CD4-positive, alpha-beta T cell treated with Interleukin-12 subunit alpha and Interleukin-12 subunit beta, for 1 hour (primary cell): ENCODE measurements around the gene ACTN1.

Source experiments
- DNase-seq: peaks from one replicate; pipeline ENCODE4 v3.0.0-alpha.2; 2020

The ACTN1 gene

GRCh38 chr14:68932231-68932630 is 46.9 kb downstream of the ACTN1 start:
- no peak for DNase-seq

DNA sequence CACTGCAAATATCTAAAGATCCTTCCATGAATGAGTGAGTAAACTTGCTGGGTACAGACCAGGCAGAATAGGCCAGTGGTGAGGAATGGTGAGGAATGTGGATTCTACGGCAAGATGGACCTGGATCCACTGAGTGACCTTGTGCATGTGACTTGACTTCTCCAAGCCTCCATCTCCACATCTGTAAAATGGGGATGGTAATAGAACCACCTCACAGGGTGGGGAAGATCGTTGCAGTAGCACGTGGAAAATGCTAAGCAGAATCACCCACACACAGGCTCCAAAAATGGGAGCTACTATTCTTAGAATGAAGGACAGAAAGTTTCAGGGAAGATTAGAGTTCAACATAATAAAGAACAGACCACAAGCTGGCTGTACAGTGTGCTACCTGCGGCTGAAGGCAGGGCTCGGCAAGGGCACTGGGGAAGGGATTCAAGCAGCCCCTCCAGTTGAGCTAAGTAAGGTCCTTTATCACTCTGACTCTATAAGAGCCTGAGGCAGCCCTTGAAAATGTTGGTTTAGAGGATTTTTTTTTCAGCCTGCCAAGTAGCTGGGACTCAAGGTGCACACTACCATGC is 47.5 kb downstream of the ACTN1 start:
- no peak for DNase-seq

- no peak for DNase-seq
Observed at GRCh38 chr14:68931063-68931462, 48.0 kb downstream of the ACTN1 start.

- DNase-seq = no peak
Observed at GRCh38 chr14:68929623-68930307, 49.3 kb downstream of the ACTN1 start.

DNA sequence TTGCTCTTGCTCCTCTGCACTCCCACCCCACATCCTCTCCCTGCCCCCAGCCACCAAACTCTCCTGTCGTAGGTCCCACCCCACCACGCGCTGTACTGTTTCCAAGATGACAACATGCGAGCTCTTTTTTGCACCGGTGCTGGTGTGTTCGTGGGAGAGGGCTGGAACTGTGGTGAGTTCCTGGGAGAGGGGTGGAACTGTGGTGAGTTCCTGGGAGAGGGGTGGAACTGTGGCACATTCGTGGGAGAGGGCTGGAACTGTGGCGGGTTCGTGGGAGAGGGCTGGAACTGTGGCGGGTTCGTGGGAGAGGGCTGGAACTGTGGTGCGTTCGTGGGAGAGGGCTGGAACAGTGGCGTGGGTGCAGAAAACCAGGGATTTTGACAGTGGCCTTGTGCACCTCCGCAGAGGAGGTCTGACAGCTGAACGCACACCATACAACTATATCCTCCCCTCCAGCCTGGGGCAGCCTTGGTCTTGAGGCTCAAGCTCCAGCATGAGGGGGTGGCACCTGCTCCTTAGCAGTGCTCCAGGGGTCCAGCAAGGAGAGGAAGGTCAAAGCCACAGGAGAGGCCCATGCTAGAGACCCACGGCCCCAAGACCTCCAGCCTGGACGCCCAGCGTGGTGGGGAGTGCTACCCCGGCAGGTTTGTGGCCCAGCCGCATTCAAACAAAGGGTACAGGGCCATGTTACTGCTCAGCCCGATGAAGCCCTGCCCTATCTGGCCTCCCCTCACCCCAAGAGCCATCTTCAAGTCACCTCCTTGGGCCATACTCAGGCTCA is 50.1 kb downstream of the ACTN1 start:
- no peak for DNase-seq

DNA sequence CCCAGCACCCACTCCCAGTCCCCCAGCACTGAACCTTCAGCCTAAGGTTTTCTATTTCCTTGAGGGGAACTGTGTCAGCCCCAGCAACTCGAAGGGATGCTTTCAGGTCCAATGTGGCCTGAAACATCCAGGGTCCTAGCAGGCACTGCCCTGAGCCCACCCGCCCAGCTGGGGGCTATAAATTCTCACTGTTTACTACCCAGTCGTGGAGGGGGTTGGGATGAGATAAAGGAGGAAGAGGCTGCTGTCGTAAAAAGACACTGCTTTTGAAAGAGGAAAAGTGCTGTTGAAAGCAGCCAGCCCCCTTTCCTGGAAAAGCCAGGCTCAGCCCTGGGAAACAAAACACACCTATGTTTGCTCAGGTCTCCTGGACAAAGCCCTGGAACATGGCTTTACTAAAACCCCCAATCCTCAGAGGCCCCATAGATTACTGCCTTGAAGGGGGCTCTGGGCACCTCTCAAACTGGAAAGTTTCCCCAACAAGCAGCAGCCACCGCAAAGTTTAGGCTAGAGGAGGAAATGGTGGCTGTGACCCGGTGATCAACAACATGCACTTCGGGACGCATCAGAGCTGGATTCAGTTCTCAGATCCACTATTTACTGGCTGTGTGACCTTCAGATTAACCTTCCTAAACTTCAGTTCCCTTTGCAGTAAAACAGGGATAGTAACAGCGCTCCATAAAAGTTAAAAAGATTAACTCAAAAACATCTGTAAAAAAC is 51.0 kb downstream of the ACTN1 start:
- no peak for DNase-seq

GRCh38 chr14:68927089-68927488 is 52.0 kb downstream of the ACTN1 start:
- DNase-seq = no peak

- DNase-seq = no peak
Observed at GRCh38 chr14:68926236-68926635, 52.9 kb downstream of the ACTN1 start.

- no peak for DNase-seq
Observed at GRCh38 chr14:68925373-68925772, 53.7 kb downstream of the ACTN1 start.

- no peak for DNase-seq
Observed at GRCh38 chr14:68924186-68925158, 54.6 kb downstream of the ACTN1 start.

DNA sequence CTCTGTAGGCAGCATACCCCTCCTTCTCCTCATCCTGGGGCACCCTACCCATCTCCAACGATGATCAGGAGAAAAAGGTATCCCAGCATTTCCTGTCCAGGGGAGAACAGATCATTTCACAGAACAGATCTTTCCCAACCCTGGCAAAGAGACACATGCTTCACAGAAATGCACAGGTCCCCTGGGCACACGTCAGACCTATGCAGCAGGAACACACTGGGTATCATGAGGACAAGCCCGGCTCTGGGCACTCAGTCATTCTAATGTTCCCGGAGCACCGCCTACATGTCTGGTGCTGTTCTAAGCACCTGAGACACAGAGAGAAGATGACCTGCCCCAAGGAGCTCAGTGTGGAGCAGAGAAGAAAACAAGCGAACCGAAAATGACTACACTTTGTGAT is 56.2 kb downstream of the ACTN1 start:
- DNase-seq = no peak

DNA sequence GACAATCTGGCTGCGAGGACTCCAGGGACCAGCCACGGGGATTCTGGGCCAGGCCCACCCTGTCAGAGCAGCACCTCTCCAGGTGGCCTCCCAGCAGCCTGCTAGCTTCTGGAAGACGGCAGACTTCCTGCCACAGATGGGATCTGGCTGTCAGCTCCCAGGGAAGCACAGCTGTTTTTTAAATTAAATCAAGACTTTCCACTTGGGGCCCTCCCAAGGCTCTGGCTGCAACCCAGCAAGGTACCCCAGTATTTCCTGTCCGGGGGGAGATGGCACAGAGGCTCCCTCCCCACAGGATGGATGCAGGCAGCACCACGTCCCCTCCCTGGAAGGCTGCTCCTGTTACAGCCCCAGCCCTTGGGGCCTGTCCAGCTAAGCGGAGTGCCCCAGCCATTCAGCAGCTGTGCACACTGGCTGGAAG is 56.9 kb downstream of the ACTN1 start:
- no peak for DNase-seq

DNA sequence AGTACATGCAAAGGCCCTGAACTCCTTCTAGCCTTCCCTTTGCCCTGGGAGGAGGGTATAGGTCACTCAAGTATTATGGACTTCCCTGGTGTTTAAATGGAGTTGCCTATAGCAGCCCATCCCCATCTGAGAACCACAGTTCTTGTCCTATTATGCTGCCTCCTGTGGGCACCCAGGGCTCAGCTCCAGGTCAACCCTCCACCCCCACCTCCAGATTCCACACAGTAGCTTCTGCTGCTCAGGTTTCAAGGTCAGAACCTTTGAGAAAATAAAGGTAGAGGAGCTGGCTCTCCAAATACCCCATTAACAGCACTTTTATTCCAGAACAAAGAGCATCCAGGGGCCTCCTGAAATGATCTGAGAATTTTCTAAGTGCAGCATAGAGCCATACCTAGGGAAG is 57.4 kb downstream of the ACTN1 start:
- no peak for DNase-seq

GRCh38 chr14:68921049-68921448 is 58.1 kb downstream of the ACTN1 start:
- no peak for DNase-seq

GRCh38 chr14:68919129-68919927 is 59.8 kb downstream of the ACTN1 start:
- no peak for DNase-seq

- DNase-seq = no peak
Observed at GRCh38 chr14:68918612-68919011, 60.5 kb downstream of the ACTN1 start.

GRCh38 chr14:68916358-68916941 is 62.7 kb downstream of the ACTN1 start:
- DNase-seq = no peak

DNA sequence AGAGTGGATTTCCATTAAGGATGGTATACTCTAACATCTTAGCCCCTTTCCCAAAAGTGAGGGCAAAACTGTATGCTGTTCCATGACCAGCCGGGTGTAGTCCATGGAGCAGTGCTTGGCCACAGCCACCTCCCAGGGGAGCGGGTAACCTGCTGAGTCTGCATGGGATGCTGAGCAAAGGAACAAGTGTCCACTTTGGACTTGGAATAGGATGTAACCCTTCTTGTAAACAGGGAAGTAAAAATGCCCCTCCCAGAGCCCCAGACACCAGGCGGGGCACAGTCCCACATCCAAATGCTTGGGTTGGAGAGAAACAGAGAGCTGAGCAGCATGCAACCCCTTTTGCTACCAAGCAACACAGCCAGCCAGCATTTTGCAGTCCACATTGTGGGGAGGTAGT is 65.6 kb downstream of the ACTN1 start:
- DNase-seq = no peak

- DNase-seq = peak; percentile 77
Observed at GRCh38 chr14:68911594-68912227, 67.4 kb downstream of the ACTN1 start.

- no peak for DNase-seq
Observed at GRCh38 chr14:68910540-68910939, 68.6 kb downstream of the ACTN1 start.
